ENCODE results near the gene FGFR2. TPM values are rescaled to one million over a fixed set of nuclear protein-coding genes. Genes with fewer than 3 reads are reported as not detected.

The FGFR2 gene
- total RNA-seq = 0.15 and 0.17 TPM in 2 replicates

GRCh38 chr10:121598263-121599249 is at the start of gene FGFR2:
Gene FGFR2, minus strand, starts transcription at chr10:121598444. Its CDS starts 4,627 bp downstream, at chr10:121593817.

